GM21619 (cell line): Measurements from ENCODE around the gene ELK4.

Experiments
- ATAC-seq: cut with Tn5 transposase; IDR thresholded peaks from one replicate; pipeline ENCODE4 v1.9.1; 2021; ENCODE audit not compliant: unreplicated experiment

Gene ELK4

GRCh38 chr1:205582471-205583291 lies 49.1 kb downstream of the ELK4 start:
- no peak for ATAC-seq

GRCh38 chr1:205582046-205582445 lies 49.8 kb downstream of the ELK4 start:
- no peak for ATAC-seq

- ATAC-seq = no peak
These were observed 50.4 kb downstream of the ELK4 start for GRCh38 chr1:205581321-205581980.

GRCh38 chr1:205580923-205581180 lies 51.0 kb downstream of the ELK4 start:
- no peak for ATAC-seq

- no peak for ATAC-seq
These were observed 51.5 kb downstream of the ELK4 start for GRCh38 chr1:205580140-205580922.

GRCh38 chr1:205579711-205580110 lies 52.1 kb downstream of the ELK4 start:
- no peak for ATAC-seq

GRCh38 chr1:205578780-205579571 lies 52.8 kb downstream of the ELK4 start:
- no peak for ATAC-seq

- no peak for ATAC-seq
These were observed 53.7 kb downstream of the ELK4 start for GRCh38 chr1:205577874-205578658.

GRCh38 chr1:205576805-205577761 lies 54.7 kb downstream of the ELK4 start:
- no peak for ATAC-seq

GRCh38 chr1:205576011-205576410 lies 55.8 kb downstream of the ELK4 start:
- no peak for ATAC-seq

GRCh38 chr1:205575294-205575885 lies 56.4 kb downstream of the ELK4 start:
- no peak for ATAC-seq

- ATAC-seq = no peak
These were observed 59.4 kb downstream of the ELK4 start for GRCh38 chr1:205572421-205572820.

GRCh38 chr1:205571747-205572146 lies 60.1 kb downstream of the ELK4 start:
- no peak for ATAC-seq

GRCh38 chr1:205570796-205571537 lies 60.8 kb downstream of the ELK4 start:
- ATAC-seq = no peak

GRCh38 chr1:205570173-205570501 lies 61.7 kb downstream of the ELK4 start:
- ATAC-seq = no peak

- ATAC-seq = no peak
These were observed 62.2 kb downstream of the ELK4 start for GRCh38 chr1:205569411-205570172.

- no peak for ATAC-seq
These were observed 63.1 kb downstream of the ELK4 start for GRCh38 chr1:205568469-205569361.
